NCI-H2029 treated with DMSO at 0.1 percent for 48 hours (cell line): Measurements from ENCODE around the gene KCNJ12.
"Not testable (repeated sequence)": the region's sequence is repeated elsewhere in the genome, so short reads cannot be mapped to it uniquely, and the experiment has no call there.

Experiments
- DNase-seq: peaks from one replicate; lab custom pipeline; 2025; lab: John Stamatoyannopoulos, UW

The KCNJ12 gene

DNA sequence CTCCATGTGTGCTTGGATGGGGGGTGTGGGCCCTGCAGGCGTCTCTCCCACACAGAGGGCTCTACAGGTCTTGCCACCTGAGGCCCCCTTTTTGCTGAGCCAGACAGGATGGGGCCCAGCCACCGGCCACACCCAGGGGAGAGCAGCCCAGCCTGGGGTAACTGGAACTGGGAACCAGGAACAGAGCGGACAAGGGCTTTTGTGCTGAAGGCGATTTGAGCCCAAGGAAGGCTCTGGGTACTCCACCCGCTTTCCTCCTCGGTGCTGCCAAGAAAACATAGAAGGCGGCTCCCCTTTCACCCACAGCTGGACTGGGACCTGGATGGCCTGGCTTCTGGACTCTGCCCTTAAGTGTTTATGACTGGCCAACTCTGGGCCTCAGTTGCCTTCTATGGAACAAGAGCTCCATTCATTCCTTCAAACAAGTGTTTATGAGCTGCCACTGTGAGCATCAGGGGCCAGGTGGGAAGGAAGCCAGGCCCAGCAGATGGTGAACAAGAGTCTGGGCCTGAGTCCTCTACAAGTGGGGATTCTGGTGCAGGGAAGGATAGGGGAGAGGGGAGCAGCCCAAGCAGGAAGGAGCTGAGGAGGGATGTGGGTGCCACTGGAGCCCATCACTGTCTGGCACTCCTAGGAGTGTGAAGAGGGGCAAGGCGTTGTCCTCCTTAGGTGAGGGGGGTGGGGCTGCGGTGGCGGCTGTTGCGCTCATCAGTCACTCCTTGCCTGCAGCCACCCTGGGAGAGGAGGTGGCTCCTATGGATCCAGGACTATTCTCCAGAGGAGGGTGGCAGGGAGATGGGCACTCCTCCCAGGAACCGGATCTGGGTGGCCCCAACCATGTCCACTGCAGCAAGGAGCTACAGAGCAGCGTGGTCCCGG lies 46.4 kb downstream of the KCNJ12 start:
- not testable (repeated sequence) for DNase-seq

DNA sequence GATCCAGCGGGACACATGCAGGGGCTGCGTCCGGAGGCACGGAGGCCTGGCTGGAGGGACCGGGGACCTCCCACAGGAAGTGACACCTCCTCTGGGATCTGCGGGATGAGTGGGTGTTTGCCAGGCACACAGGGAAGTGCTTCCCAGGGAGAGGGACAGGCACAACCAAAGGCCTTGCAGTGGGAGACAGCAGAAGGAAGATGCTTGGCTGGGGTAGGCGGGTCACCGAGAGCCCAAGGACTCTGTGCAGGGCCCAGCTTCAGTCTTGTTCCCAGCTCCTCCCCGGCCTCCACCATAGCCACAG lies 47.0 kb downstream of the KCNJ12 start:
- not testable (repeated sequence) for DNase-seq

DNA sequence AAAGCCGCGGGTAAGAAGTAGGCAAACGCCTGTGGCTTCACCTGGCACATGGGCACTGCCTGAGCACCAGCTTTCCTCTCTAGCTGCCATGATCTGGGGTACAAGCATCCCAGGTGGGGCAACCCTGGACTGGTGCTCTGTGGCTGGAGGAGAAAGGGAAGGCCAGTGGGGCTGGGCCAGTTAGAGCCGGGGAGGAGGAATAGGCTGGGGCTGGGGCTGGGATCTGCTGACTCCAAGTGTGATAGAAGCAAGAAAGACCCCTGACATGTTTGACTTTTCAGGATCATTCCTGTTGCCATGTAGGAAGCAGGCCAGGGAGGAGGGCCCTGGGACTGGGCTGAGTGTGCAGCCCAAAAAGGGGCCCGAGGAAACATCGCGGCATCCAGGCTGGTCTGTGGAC lies 48.5 kb downstream of the KCNJ12 start:
- DNase-seq: not testable (repeated sequence)

- no peak for DNase-seq
These were observed 49.2 kb downstream of the KCNJ12 start for GRCh38 chr17:21425321-21425720.

DNA sequence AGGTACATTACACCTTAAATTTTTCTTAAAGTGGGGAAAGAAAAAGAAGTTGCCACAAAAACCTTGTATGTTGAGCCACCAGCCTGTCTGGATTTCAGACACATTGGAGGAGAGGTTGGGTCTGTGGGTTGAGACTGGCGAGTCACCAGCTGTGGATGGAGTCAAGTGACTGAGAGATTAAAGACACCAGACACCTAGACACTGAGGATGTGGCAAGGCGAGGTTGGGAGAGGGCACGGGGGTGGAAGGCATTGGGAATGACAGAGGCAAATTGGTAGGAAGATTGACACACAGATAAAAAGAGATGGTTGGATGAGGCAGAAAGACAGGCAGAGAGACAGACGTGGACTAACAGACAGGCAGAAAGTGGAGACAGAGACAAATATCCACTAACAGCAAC lies 49.6 kb downstream of the KCNJ12 start:
- no peak for DNase-seq

- not testable (repeated sequence) for DNase-seq
These were observed 50.1 kb downstream of the KCNJ12 start for GRCh38 chr17:21426246-21426645.

DNA sequence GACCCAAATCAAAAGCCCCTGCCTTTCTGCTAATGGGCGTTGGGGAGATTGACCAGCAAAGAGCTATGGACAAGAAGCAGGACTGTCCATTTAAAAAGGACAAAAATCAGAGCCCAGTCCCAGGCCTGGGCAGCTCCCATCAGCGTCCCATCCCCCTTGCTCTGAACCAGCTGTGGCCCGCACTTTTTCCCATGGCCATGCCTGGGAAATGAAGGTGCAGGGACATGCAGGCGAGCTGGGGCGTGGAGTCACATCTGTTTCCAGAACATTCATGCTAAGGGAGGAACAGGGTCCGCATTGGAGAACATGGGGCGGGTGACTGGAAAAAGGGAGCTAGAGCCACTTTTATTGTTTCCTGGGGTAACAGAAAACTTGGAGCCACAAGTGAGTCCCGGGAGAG lies 50.7 kb downstream of the KCNJ12 start:
- DNase-seq: not testable (repeated sequence)

DNA sequence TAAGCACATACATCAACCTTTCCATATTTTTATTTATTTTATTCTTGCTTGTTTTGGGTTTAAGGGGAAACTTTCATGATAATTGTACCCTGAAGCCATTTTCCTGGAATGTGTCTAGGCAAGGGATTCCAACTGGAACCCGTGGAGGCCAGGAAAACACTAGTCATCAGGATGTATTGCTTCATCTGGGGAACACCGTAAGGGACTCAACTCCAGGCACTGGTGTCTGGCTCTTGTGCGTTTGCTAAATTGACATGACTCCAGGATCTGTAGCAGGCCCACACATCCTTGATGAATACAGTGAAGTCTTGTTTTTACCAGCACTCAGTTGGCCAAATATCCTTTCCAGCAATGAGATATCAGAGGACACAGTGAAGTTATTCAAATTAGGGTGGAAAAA lies 51.6 kb downstream of the KCNJ12 start:
- DNase-seq: not testable (repeated sequence)

DNA sequence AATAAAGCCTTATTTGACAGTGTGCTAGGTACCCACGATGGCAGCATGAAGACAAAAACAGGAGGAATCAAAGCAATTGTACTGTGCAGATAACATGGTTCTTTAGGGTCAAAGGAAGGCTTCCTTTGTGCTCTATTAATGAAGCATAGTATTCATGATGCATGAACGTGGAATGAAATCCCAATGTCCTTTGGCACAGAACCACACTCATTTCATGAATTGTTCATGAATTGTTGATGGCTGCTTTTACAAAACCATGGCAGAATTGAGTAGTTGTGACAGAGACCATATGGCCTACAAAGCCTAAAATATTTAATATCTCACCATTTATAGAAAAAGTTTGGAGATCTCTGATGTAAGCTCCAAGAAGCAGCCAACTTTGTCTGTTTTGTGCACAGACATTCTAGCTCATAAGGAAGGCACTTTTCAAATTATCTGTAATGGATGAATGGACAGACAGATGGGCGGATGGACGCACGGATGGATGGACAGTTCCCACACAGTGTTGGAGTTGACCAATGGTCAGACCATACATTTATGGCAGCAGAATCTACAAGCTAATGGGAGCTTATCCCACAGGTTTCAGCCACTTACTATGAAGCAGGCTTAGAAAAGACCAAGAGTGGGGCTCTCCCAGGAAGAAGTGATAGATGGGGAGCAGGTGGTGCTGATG lies 52.7 kb downstream of the KCNJ12 start:
- not testable (repeated sequence) for DNase-seq

DNA sequence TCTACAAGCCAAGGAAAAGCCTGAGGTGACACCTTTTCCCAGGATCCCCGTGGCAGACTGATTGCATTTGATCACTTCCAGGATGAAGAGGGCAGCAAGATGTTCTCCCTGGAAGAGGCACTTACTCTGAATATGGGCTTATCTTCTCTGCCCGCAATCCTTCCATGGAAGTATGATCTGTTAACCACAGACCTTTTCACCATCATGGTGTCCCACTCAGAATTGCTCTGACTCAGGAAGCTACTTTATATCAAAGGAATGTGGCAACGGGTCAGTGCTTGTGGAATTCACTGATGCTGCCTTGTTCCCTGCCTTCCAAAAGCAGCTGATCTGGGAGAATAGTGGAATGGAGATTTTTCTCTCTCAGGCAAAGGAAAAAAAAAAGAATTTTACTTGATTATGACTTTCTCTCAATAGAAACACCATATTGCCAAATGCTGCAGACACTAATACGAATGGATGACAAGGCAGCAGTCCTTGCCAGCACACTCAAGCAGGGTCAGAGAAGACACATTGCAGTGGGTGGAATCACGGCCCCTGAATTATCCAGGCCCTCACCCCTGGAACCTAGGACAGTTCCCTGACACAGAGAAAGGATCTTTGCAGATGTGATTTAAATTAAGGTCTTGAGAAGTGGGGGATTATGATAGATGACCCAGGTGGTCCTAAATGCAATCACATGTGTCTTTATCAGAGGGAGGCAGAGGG lies 53.9 kb downstream of the KCNJ12 start:
- not testable (repeated sequence) for DNase-seq

DNA sequence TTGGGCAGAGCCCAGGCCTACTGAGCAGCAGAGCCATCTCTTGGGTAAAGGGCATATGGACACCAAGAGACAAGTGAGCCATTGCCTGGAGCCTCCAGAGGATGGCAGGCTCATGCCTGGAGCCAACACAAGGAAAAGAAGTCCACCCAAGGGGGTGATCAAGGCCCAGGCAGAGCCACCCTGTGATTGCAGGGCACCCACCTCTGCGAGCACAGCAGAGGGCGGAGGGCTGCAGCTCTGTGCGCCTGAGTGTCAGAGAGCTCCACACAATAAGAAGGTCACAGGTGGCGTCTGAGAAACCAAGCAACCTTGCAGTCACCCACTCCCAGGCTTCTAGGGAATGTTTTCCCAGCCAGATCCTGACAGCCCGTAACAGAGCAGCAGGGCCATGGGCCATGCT lies 57.8 kb downstream of the KCNJ12 start:
- not testable (repeated sequence) for DNase-seq

GRCh38 chr17:21434976-21435375 lies 58.8 kb downstream of the KCNJ12 start:
- DNase-seq: not testable (repeated sequence)

GRCh38 chr17:21436481-21436880 lies 60.3 kb downstream of the KCNJ12 start:
- DNase-seq: not testable (repeated sequence)

DNA sequence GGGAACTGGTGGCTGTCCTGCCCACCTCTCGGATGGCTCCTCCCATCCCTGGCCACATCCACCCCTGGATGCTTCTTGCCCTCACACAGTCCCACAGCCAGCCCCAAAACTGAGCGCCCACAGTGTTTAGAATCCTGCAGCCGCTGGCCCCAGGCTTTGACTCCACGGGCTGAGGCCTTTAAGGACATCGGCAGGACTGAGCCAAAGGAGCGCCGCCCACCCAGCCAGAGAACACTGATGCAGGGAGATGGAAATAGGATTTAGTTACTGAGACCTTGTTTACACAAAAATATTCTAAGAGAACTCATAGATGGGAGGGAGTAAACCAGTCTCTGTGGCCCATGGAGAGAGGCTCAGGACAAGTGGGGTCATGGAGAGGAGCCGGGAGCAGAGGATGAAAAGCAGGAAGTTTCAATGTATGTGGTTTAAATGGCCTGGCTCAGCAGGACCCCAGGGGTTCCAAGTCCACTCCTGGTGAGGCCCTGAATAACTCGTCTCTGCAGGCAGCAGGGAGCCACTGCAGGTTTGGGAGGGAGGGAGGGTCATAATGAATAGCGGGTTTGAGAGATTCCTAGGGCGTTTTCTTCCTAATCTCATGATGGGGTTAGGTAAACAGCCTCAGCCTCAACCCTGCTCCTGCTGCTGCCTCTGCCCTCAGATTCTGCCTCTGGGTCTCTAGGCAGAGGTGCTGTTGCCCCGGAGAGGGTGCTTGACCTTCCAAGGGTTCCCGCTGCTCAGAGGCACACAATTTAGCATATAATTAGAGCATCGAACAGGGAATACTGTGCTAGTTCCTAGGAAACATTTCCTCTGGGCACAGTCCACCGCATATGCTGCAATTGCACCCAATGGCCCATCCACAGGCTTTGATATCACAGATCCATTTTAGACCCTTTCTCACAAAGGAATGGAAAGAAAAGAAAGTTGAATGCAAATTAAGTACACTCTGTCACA lies 61.0 kb downstream of the KCNJ12 start:
- DNase-seq: not testable (repeated sequence)

GRCh38 chr17:21438316-21439014 lies 62.3 kb downstream of the KCNJ12 start:
- not testable (repeated sequence) for DNase-seq

DNA sequence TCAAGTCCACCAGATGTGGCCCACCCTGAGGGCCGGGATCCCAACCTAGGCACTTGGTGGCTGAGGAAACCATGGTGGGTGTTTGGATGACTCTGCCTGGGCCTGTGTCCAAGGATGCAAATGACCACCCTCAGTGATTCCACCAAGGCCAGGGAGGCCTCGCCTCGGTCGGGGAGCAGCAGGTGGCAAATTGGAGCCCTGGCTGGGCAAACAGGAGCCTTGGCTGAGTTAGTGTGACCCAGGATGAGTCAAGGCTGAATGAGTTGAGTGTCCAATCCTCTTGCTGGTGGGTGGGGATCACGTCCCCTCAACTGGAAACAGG lies 62.8 kb downstream of the KCNJ12 start:
- DNase-seq: not testable (repeated sequence)

DNA sequence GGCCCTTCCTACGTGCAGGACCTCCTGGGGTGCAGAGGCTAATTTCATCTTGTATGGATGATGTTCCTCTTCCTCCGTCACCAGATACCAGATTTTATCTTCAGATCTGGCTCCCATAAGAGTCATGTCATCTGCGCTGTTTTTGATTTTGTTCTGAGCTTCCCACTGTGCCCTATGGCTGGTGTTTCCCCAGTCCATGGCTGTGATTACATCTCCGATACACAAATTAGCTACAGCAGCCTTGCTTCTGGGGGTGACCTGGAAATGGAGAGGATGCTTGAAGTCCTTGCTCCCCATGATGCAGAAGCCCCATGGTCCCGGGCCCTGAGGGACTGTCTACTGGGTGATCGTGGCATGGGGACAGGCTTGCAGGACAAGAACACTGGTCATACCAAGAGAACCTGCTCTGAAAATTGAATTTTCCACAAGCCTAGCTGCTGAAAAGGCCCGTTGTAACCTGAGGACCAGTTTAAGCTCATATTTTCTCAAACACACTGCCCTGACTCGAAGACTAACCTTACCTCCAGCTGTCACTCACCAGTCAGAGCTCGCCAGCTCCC lies 69.0 kb downstream of the KCNJ12 start:
- no peak for DNase-seq

- not testable (repeated sequence) for DNase-seq
These were observed 71.4 kb downstream of the KCNJ12 start for GRCh38 chr17:21447552-21447951.

DNA sequence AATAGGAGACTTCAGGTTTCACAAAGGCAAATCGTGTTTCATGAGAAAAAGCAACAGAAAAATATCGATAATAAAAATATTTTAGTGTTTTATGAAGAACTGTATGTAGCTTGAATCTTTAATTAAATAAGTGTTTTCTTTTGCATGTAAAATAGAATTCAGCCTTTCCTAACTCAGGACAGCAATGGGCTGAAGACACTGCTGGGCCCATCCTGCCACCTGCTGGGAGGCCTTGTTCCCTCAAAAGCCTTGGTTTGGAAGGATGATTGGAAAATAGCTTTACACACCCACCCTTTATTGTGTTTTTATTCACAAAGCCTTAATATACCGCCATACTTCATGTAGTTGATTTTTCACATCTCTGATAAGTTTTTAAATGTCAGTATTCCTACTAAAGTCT lies 73.7 kb downstream of the KCNJ12 start:
- DNase-seq: not testable (repeated sequence)

- no peak for DNase-seq
These were observed 75.8 kb downstream of the KCNJ12 start for GRCh38 chr17:21451975-21452374.
